Spleen (tissue), 11 donors: ENCODE measurements around the gene GP1BB. TPM values are rescaled to one million over a fixed set of nuclear protein-coding genes. Genes with fewer than 3 reads are reported as not detected.

Experiments used
- DNase-seq: peaks from one replicate; pipeline ENCODE4 v3.0.0-alpha.2; 2020
- H3K27ac ChIP-seq, 8 donors: fragments of 200-600 bp; sonication (generic) in 7 of 8; 1 replicate in 4 of 8; 2 replicates in 4 of 8; pipeline versions ENCODE4 v1.5.0 to v1.8.0; 2016 to 2021; ENCODE audit warnings: inconsistent platforms in 4 of 8, mild to moderate bottlenecking in 4 of 8, moderate library complexity in 1 of 8
- H3K27me3 ChIP-seq, 7 donors: fragments of 200-600 bp; sonication (generic) in 6 of 7; replicated peaks in 1 of 7; 1 replicate in 4 of 7; 2 replicates in 3 of 7; pipeline versions ENCODE4 v1.5.0 to v1.8.0; 2016 to 2021; ENCODE audit warnings: inconsistent platforms in 3 of 7, mild to moderate bottlenecking in 1 of 7
- H3K36me3 ChIP-seq, 6 donors: fragments of 200-600 bp; sonication (generic) in 5 of 6; 1 replicate in 4 of 6; 2 replicates in 2 of 6; pipeline versions ENCODE4 v1.5.0 to v1.8.0; 2016 to 2021; ENCODE audit warnings: inconsistent platforms in 2 of 6
- H3K4me1 ChIP-seq, 6 donors: fragments of 200-600 bp; sonication (generic) in 5 of 6; 1 replicate in 3 of 6; 2 replicates in 3 of 6; pipeline versions ENCODE4 v1.5.0 to v1.8.0; 2016 to 2021; ENCODE audit warnings: inconsistent platforms in 3 of 6
- H3K4me3 ChIP-seq, 8 donors: fragments of 200-600 bp; sonication (generic) in 7 of 8; 1 replicate in 4 of 8; 2 replicates in 4 of 8; pipeline versions ENCODE4 v1.5.0 to v1.8.0; 2016 to 2021; ENCODE audit warnings: inconsistent platforms in 4 of 8, mild to moderate bottlenecking in 4 of 8, moderate library complexity in 2 of 8
- H3K9me3 ChIP-seq, 8 donors: fragments of 200-600 bp; sonication (generic) in 7 of 8; 1 replicate in 4 of 8; 2 replicates in 4 of 8; pipeline versions ENCODE4 v1.5.0 to v1.8.0; 2016 to 2021; ENCODE audit warnings: inconsistent platforms in 4 of 8
- CTCF ChIP-seq, 11 experiments: fragments of 200-600 bp in 7 of 11; fragments of 450-650 bp in 4 of 11; sonication (generic) in 4 of 11; IDR thresholded peaks in 8 of 11; conservative IDR thresholded peaks in 3 of 11; 1 replicate in 7 of 11; 2 replicates in 4 of 11; pipeline versions ENCODE4 v1.4.0 to v1.8.0; 2016 to 2021; ENCODE audit warnings: antibody characterized with exemption in 11 of 11, inconsistent platforms in 4 of 11, mild to moderate bottlenecking in 1 of 11
- POLR2A ChIP-seq, 3 donors: fragments of 450-650 bp; IDR thresholded peaks; one replicate each; pipeline ENCODE4 v1.5.1; 2017; ENCODE audit warnings: antibody characterized with exemption in 3 of 3, mild to moderate bottlenecking in 1 of 3
- POLR2AphosphoS5 ChIP-seq, 3 donors: sonication (generic); formaldehyde crosslinking; IDR thresholded peaks; one replicate each; pipeline ENCODE4 v1.5.1; 2017; ENCODE audit warnings: antibody characterized with exemption in 3 of 3
- WGBS, 5 donors: extraction: QIAGEN DNeasy Blood & Tissue Kit in 3 of 5; methylation state at CpG; one replicate each; pipeline versions ENCODE4 v1.1.5 to v1.1.7; 2013 to 2018; 5-methylcytosine and 5-hydroxymethylcytosine counted together
- intact Hi-C: fragments of 100-400 bp; cut with DNase I; formaldehyde crosslinking; loops from one replicate; pipeline ENCODE4 v1.15.0; 2023; ENCODE audit warnings: low total_unique reads
- polyA plus RNA-seq, 3 donors: library from polyadenylated mRNA; stranded (reverse); fragments of 200-250 nt; gene quantifications; one replicate each; pipeline ENCODE4 v1.2.1, GENCODE V29; 2013
- total RNA-seq, 7 donors: library from RNA; depleted of rRNA in 3 of 7; stranded (reverse); fragments of >200 nt in 3 of 7; fragmentation: NEBNext Ultra II Directional in 4 of 7; extraction: Animal tissue kit (Norgen Biotek cat#: 25700) in 4 of 7; gene quantifications; one replicate each; pipeline versions ENCODE4 v1.1.0 to v1.2.1, GENCODE V29; 2016 to 2021
- donor health status: healthy with polysubstance abuse.
- donor health status: DM: no; HTN: no; CAD: no; lungs with moderate emphysema.
- donor health status: DM: no; HTN: no; CAD: no.
- donor health status: Bipolar disorder and iron deficiency.
- donor health status: healthy.
- donor health status: DM: no; HTN: no; CAD: no.
- donor health status: DM: yes; HTN: yes; CAD: no.

GP1BB gene
- total and polyA plus RNA-seq, 10 donors = 4.2 to 25.4 (median 13.1) TPM

- intact Hi-C loops = no loop called here
- Histone ChIP-seq H3K9me3 (no peaks in the 10 kb centered on the region), H3K36me3 (no peaks in the 10 kb centered on the region), H3K4me3 (no peak overlapping the region), H3K27ac (no peak overlapping the region), H3K27me3 (peaks cover 0 to 10% (median 0%) of the 10 kb centered on the region in 7 donors), H3K4me1 (no peaks in the 10 kb centered on the region)
- DNase-seq = no peak
- TF ChIP-seq POLR2A (IDR thresholded peaks at IDR 0.05) (no peak), CTCF (IDR thresholded peaks at IDR 0.05 in 8 of 11, conservative IDR thresholded peaks at IDR 0.05 in 3 of 11) (no peak), POLR2AphosphoS5 (IDR thresholded peaks at IDR 0.05) (no peak)
- WGBS, 5 donors = 71 to 78% (median 75%) methylated on average over 19 to 31 of the region's 31 CpGs
These were observed 15.5 kb downstream of the GP1BB start for GRCh38 chr22:19738664-19739447.

GRCh38 chr22:19739448-19739895 lies 16.1 kb downstream of the GP1BB start:
- no peak overlapping the region for H3K27ac ChIP-seq
- no peaks in the 10 kb centered on the region for H3K36me3 ChIP-seq
- no peak for DNase-seq
- 76 to 80% (median 80%) methylated on average over 5 to 16 of the region's 16 CpGs for WGBS, 5 donors
- TF ChIP-seq CTCF (IDR thresholded peaks at IDR 0.05 in 8 of 11, conservative IDR thresholded peaks at IDR 0.05 in 3 of 11) (no peak), POLR2AphosphoS5 (IDR thresholded peaks at IDR 0.05) (no peak), POLR2A (IDR thresholded peaks at IDR 0.05) (no peak)
- no peak overlapping the region for H3K4me3 ChIP-seq
- intact Hi-C loops = no loop called here
- no peaks in the 10 kb centered on the region for H3K9me3 ChIP-seq
- no peaks in the 10 kb centered on the region for H3K4me1 ChIP-seq
- H3K27me3 ChIP-seq = peaks cover 0 to 10% (median 0%) of the 10 kb centered on the region in 7 donors

GRCh38 chr22:19739911-19740449 lies 16.6 kb downstream of the GP1BB start:
- no peak for DNase-seq
- Histone ChIP-seq H3K27ac (no peak overlapping the region), H3K36me3 (no peaks in the 10 kb centered on the region), H3K4me3 (no peak overlapping the region), H3K4me1 (no peaks in the 10 kb centered on the region), H3K9me3 (no peaks in the 10 kb centered on the region), H3K27me3 (peaks cover 0 to 10% (median 0%) of the 10 kb centered on the region in 7 donors)
- no peak for TF ChIP-seq POLR2AphosphoS5 (IDR thresholded peaks at IDR 0.05)
- TF ChIP-seq CTCF (IDR thresholded peaks at IDR 0.05 in 8 of 11, conservative IDR thresholded peaks at IDR 0.05 in 3 of 11) = no peak
- no peak for TF ChIP-seq POLR2A (IDR thresholded peaks at IDR 0.05)
- WGBS, 5 donors = 82 to 92% (median 87%) methylated on average over 7 of the region's 7 CpGs
- intact Hi-C loops = no loop called here

GRCh38 chr22:19740586-19740985 lies 17.2 kb downstream of the GP1BB start:
- no peaks in the 10 kb centered on the region for H3K36me3 ChIP-seq

More at GRCh38 chr22:19740586-19740985, 17.2 kb downstream of the GP1BB start:
- Histone ChIP-seq H3K4me1 (peaks cover 0 to 4% (median 1%) of the 10 kb centered on the region in 6 donors), H3K4me3 (no peak overlapping the region), H3K27ac (no peak overlapping the region), H3K9me3 (no peaks in the 10 kb centered on the region), H3K27me3 (peaks cover 0 to 10% (median 0%) of the 10 kb centered on the region in 7 donors)
- intact Hi-C loops = no loop called here
- no peak for TF ChIP-seq CTCF (IDR thresholded peaks at IDR 0.05 in 8 of 11, conservative IDR thresholded peaks at IDR 0.05 in 3 of 11)
- no peak for TF ChIP-seq POLR2A (IDR thresholded peaks at IDR 0.05)
- no peak for TF ChIP-seq POLR2AphosphoS5 (IDR thresholded peaks at IDR 0.05)
- WGBS, 5 donors = 86 to 97% (median 91%) methylated on average over 7 to 15 of the region's 15 CpGs
- DNase-seq = no peak
